D721Med (cell line): ENCODE measurements around the gene SHH.

Experiments used
- DNase-seq: peaks from one replicate; pipeline ENCODE4 v3.0.0; 2011; ENCODE audit warnings: low spot score; ENCODE audit not compliant: insufficient read length
- FAIRE-seq: peaks from 2 replicates; lab custom pipeline; 2011; peaks lifted over from hg19 to GRCh38; lab: Jason Lieb, UNC
- CTCF ChIP-seq: IDR thresholded peaks from 2 replicates; pipeline ENCODE4 v1.5.1; 2012; ENCODE audit warnings: mild to moderate bottlenecking, control low read depth; ENCODE audit not compliant: insufficient read depth; ENCODE audit errors: missing control alignments

Gene SHH

GRCh38 chr7:155789001-155789725 lies 23.1 kb downstream of the SHH start:
- DNase-seq (no peak), FAIRE-seq (no peak)
- TF ChIP-seq CTCF = no peak

- TF ChIP-seq CTCF = no peak
- DNase-seq (no peak), FAIRE-seq (no peak)
These were observed 23.7 kb downstream of the SHH start for GRCh38 chr7:155788616-155789000.

- DNase-seq (no peak), FAIRE-seq (no peak)
- no peak for TF ChIP-seq CTCF
These were observed 25.0 kb downstream of the SHH start for GRCh38 chr7:155787171-155787851.

GRCh38 chr7:155786491-155786890 lies 25.8 kb downstream of the SHH start:
- no peak for FAIRE-seq
- no peak for DNase-seq
- no peak for TF ChIP-seq CTCF

GRCh38 chr7:155785536-155785935 lies 26.7 kb downstream of the SHH start:
- FAIRE-seq (no peak), DNase-seq (no peak)
- no peak for TF ChIP-seq CTCF

GRCh38 chr7:155782466-155782865 lies 29.8 kb downstream of the SHH start:
- TF ChIP-seq CTCF = no peak
- FAIRE-seq (no peak), DNase-seq (no peak)

GRCh38 chr7:155781433-155781832 lies 30.8 kb downstream of the SHH start:
- FAIRE-seq (no peak), DNase-seq (no peak)
- no peak for TF ChIP-seq CTCF
